Endothelial cell of umbilical vein (primary cell): ENCODE results near the gene RBKS. TPM values are rescaled to one million over a fixed set of nuclear protein-coding genes. Genes with fewer than 3 reads are reported as not detected.
A peak's percentile ranks its signal among the peaks of the same experiment; 100 is the strongest.
"Not testable (repeated sequence)": the region's sequence is repeated elsewhere in the genome, so short reads cannot be mapped to it uniquely, and the experiment has no call there.

Experiments used
- BruUV-seq: library from RNA; stranded (reverse); fragments of 400-500 nt; replicated peaks from 2 replicates; lab custom pipeline; 2021; lab: Mats Ljungman, UMichigan
- CTCF ChIA-PET: fragments of 300-600, 350-600 bp; sonication (Branson Sonifier 250); formaldehyde crosslinking; loops from one replicate; lab custom pipeline; 2021; ENCODE audit warnings: antibody characterized with exemption, inconsistent platforms; lab: Charles Lee
- POLR2A ChIA-PET: fragments of 300-600, 350-600 bp; sonication (Branson Sonifier 250); formaldehyde crosslinking; loops from one replicate; lab custom pipeline; 2021; ENCODE audit warnings: antibody characterized with exemption, inconsistent platforms; lab: Charles Lee
- DNase-seq: peaks from one replicate; pipeline ENCODE4 v3.0.0-alpha.2; 2011; ENCODE audit warnings: low read depth, low spot score
- FAIRE-seq: peaks from 2 replicates; lab custom pipeline; 2011; peaks lifted over from hg19 to GRCh38; lab: Jason Lieb, UNC
- H2AFZ ChIP-seq: 2 replicates; pipeline ENCODE4 v1.6.0; 2012; ENCODE audit warnings: low read depth, low read length, control low read depth, inconsistent platforms
- H3K27ac ChIP-seq: 2 replicates; pipeline ENCODE4 v1.5.1; 2011; ENCODE audit warnings: low read depth, mild to moderate bottlenecking, control low read depth, low read length, moderate library complexity; ENCODE audit not compliant: insufficient read depth
- H3K27me3 ChIP-seq, 2 experiments: 2 replicates each; pipeline versions ENCODE4 v1.6.0 to v1.6.1; 2011; ENCODE audit warnings: low read length in 2 of 2, mixed read lengths in 1 of 2; ENCODE audit not compliant: control insufficient read depth in 2 of 2, insufficient read depth in 2 of 2
- H3K36me3 ChIP-seq, 2 experiments: 2 replicates in 1 of 2; 3 replicates in 1 of 2; pipeline ENCODE4 v1.5.1; 2011; ENCODE audit warnings: low read length in 2 of 2, mild to moderate bottlenecking in 1 of 2, moderate library complexity in 1 of 2; ENCODE audit not compliant: control insufficient read depth in 2 of 2, insufficient read depth in 2 of 2; ENCODE audit errors: extremely low read depth in 1 of 2
- H3K4me1 ChIP-seq: 3 replicates; pipeline ENCODE4 v1.5.1; 2011; ENCODE audit warnings: mild to moderate bottlenecking, low read length; ENCODE audit not compliant: control insufficient read depth, insufficient read depth; ENCODE audit errors: extremely low read depth
- H3K4me2 ChIP-seq: 2 replicates; pipeline ENCODE4 v1.6.1; 2011; ENCODE audit warnings: low read length, control low read depth, mixed read lengths; ENCODE audit not compliant: insufficient read depth
- H3K4me3 ChIP-seq, 3 experiments: fragments of 200-600 bp in 1 of 3; sonication (generic), shearing (Covaris generic) in 1 of 3; replicated peaks in 1 of 3; 2 replicates each; pipeline ENCODE4 v1.5.1; 2011 to 2016; ENCODE audit warnings: control low read depth in 3 of 3, low read length in 3 of 3, mild to moderate bottlenecking in 2 of 3, inconsistent platforms in 1 of 3, low read depth in 1 of 3, moderate library complexity in 1 of 3; ENCODE audit not compliant: insufficient read depth in 1 of 3
- H3K79me2 ChIP-seq: 2 replicates; pipeline ENCODE4 v1.6.0; 2012; ENCODE audit warnings: low read length, inconsistent platforms; ENCODE audit not compliant: control insufficient read depth, insufficient read depth
- H3K9ac ChIP-seq: replicated peaks from 2 replicates; pipeline ENCODE3; 2011; ENCODE audit warnings: low read length, control low read depth; ENCODE audit not compliant: insufficient read depth; ENCODE audit errors: extremely low read depth
- H3K9me1 ChIP-seq: replicated peaks from 3 replicates; pipeline ENCODE4 v1.6.0; 2011; ENCODE audit warnings: mild to moderate bottlenecking, low read length; ENCODE audit not compliant: control insufficient read depth, insufficient read depth; ENCODE audit errors: extremely low read depth
- H3K9me3 ChIP-seq: replicated peaks from 2 replicates; pipeline ENCODE4 v1.5.1; 2012; ENCODE audit warnings: low read length, inconsistent platforms; ENCODE audit not compliant: control insufficient read depth, insufficient read depth
- H4K20me1 ChIP-seq: replicated peaks from 2 replicates; pipeline ENCODE3; 2011; ENCODE audit warnings: mild to moderate bottlenecking, low read length; ENCODE audit not compliant: control insufficient read depth, insufficient read depth; ENCODE audit errors: extremely low read depth
- CTCF ChIP-seq, 2 donors: IDR thresholded peaks; 1 replicate in 1 of 2; 2 replicates in 1 of 2; pipeline ENCODE4 v1.5.1; 2011; ENCODE audit warnings: low read length in 2 of 2, mild to moderate bottlenecking in 2 of 2, moderate library complexity in 2 of 2, control low read depth in 1 of 2, inconsistent platforms in 1 of 2, low read depth in 1 of 2; ENCODE audit not compliant: insufficient read depth in 1 of 2; ENCODE audit errors: extremely low read depth in 1 of 2
- FOS ChIP-seq: IDR thresholded peaks from 2 replicates; pipeline ENCODE4 v1.6.1; 2011; ENCODE audit warnings: mild to moderate bottlenecking, low read length, moderate library complexity, borderline replicate concordance; ENCODE audit not compliant: insufficient read depth
- dilution Hi-C: fragments of 300-500 bp; cut with MboI; formaldehyde crosslinking; loops from one replicate; pipeline ENCODE4 v1.15.0; 2019; ENCODE audit warnings: low sequenced_read_pairs; ENCODE audit not compliant: extremely low pct_ligation_motif_present
- intact Hi-C: fragments of 100-400 bp; cut with micrococcal nuclease; formaldehyde crosslinking; loops from one replicate; pipeline ENCODE4 v1.10.0; 2022
- polyA plus RNA-seq, 4 experiments: library from polyadenylated mRNA; depleted of rRNA in 3 of 4; stranded (reverse) in 3 of 4; unstranded in 1 of 4; fragments of >200 nt; gene quantifications; 2 replicates each; pipeline versions ENCODE4 v1.2.1 to v1.2.3, GENCODE V29; 2011 to 2012; ENCODE audit warnings: missing spikeins in 1 of 4
- total RNA-seq: library from RNA; stranded (reverse); gene quantifications from 2 replicates; pipeline ENCODE4 v1.2.3, GENCODE V29; 2021

The RBKS gene
- total and polyA plus RNA-seq, 2 donors (not counting 3 experiments of a cell fraction or from before 2014, with no cell fraction given): 0.64 to 1.8 TPM

GRCh38 chr2:27765621-27766286 lies 124.4 kb downstream of the RBKS start:
- TF ChIP-seq CTCF (IDR thresholded peaks at IDR 0.05; ENCODE audit: extremely low read depth in 1 of 2, insufficient read depth in 1 of 2, low read depth in 1 of 2, low read length in 2 of 2) (no peak), FOS (no peak)
- FAIRE-seq: peak; percentile 70
- ChIA-PET POLR2A (no interaction called here), CTCF (no interaction called here)
- Histone ChIP-seq H3K36me3 (no peaks in the 10 kb centered on the region), H3K79me2 (no peaks in the 10 kb centered on the region), H3K27ac (no peak overlapping the region), H2AFZ (peak overlapping the region; percentile 98), H3K9me1 (no peaks in the 10 kb centered on the region), H3K4me1 (peaks cover 7% of the 10 kb centered on the region), H3K9me3 (no peaks in the 10 kb centered on the region), H3K4me2 (peak overlapping the region; percentile 49), H3K4me3 (peak overlapping the region in 1 of 3 experiments; percentile 3), H4K20me1 (no peaks in the 10 kb centered on the region), H3K9ac (no peak overlapping the region), H3K27me3 (no peaks in the 10 kb centered on the region)
- TSS peak; percentile 34 for BruUV-seq
- dilution Hi-C loops (no loop called here), intact Hi-C loops (no loop called here)
- peak; percentile 57 for DNase-seq

GRCh38 chr2:27764526-27764925 lies 125.7 kb downstream of the RBKS start:
- H3K4me3 ChIP-seq, dilution Hi-C loops, H3K9ac ChIP-seq, H3K36me3 ChIP-seq, H3K9me3 ChIP-seq, FAIRE-seq, intact Hi-C loops, H3K27ac ChIP-seq, H3K4me2 ChIP-seq, DNase-seq, H3K27me3 ChIP-seq, BruUV-seq, H3K9me1 ChIP-seq, H3K79me2 ChIP-seq, H4K20me1 ChIP-seq, H2AFZ ChIP-seq, H3K4me1 ChIP-seq: not testable (repeated sequence)
- POLR2A ChIA-PET: interaction anchor here (0.5 to 0.6 kb wide), 2 partner anchors 20 to 492 kb away, joined by 3 to 7 read pairs; no protein-coding TSS in a partner anchor
- CTCF ChIA-PET: interaction anchor here (1.6 kb wide), 1 partner anchor 10 kb away, joined by 4 read pairs; no protein-coding TSS in a partner anchor
